Erythroblast (primary cell): ENCODE measurements around the gene SPATA9.

Experiments
- GATA1 ChIP-seq: IDR thresholded peaks from 2 replicates; pipeline ENCODE4 v1.6.1; 2011; ENCODE audit warnings: low read depth, mild to moderate bottlenecking, control low read depth, low read length, moderate library complexity
- POLR2A ChIP-seq: IDR thresholded peaks from 2 replicates; pipeline ENCODE4 v1.6.1; 2011; ENCODE audit warnings: mild to moderate bottlenecking, low read length

DNA sequence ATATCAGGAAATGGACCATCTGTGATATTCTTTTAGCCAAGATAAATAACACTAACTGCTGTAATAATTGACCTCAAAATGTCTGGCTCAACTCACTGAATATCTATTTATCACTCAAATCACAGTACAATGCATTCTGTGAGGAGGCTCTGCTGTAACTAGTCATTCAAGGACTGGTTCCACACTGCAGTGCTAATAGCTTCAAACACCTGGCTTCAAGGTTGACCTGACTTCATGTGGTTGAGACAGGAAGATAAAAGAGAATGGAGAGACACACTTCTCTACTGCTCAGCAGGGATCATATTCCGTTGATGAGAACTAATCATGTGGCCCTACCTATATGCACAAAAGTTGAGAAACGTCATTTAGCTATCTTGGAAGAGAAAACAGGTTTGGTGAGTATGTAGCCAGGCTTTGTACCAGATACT lies 45.0 kb upstream of the SPATA9 start:
- TF ChIP-seq POLR2A (no peak), GATA1 (no peak)
